Trophoblast cell (in vitro differentiated cells and primary cell): Measurements from ENCODE around the gene NADK2.
A peak's percentile ranks its signal among the peaks of the same experiment; 100 is the strongest.

Experiments
- DNase-seq, 2 donors: peaks; one replicate each; pipeline ENCODE4 v3.0.0-alpha.2; 2016
- H2AFZ ChIP-seq: 2 replicates; pipeline ENCODE4 v1.6.1; 2013; ENCODE audit warnings: low read length, moderate library complexity, mild to moderate bottlenecking; ENCODE audit not compliant: insufficient read depth, poor library complexity
- H2AK5ac ChIP-seq: 2 replicates; pipeline ENCODE4 v1.6.1; 2013; ENCODE audit warnings: mild to moderate bottlenecking, low read length
- H2BK120ac ChIP-seq: 2 replicates; pipeline ENCODE4 v1.6.1; 2013; ENCODE audit warnings: low read length, mild to moderate bottlenecking, moderate library complexity; ENCODE audit not compliant: insufficient read depth, poor library complexity
- H2BK12ac ChIP-seq: 2 replicates; pipeline ENCODE4 v1.6.1; 2013; ENCODE audit warnings: mild to moderate bottlenecking, low read length, moderate library complexity
- H2BK5ac ChIP-seq: 2 replicates; pipeline ENCODE4 v1.6.1; 2013; ENCODE audit warnings: low read length, low read depth, moderate library complexity, mild to moderate bottlenecking; ENCODE audit not compliant: poor library complexity
- H3K14ac ChIP-seq: 2 replicates; pipeline ENCODE4 v1.6.1; 2013; ENCODE audit warnings: mild to moderate bottlenecking, low read length
- H3K18ac ChIP-seq: 2 replicates; pipeline ENCODE4 v1.6.1; 2013; ENCODE audit warnings: mild to moderate bottlenecking, low read length
- H3K23ac ChIP-seq: 2 replicates; pipeline ENCODE4 v1.6.1; 2013; ENCODE audit warnings: low read length
- H3K27ac ChIP-seq: 2 replicates; pipeline ENCODE4 v1.5.1; 2013; ENCODE audit warnings: low read depth, mild to moderate bottlenecking, inconsistent platforms, low read length, moderate library complexity
- H3K27me3 ChIP-seq: 2 replicates; pipeline ENCODE4 v1.6.1; 2013; ENCODE audit warnings: inconsistent platforms, mild to moderate bottlenecking, low read length, moderate library complexity; ENCODE audit not compliant: insufficient read depth
- H3K36me3 ChIP-seq, 2 experiments: 1 replicate in 1 of 2; 2 replicates in 1 of 2; pipeline ENCODE4 v1.6.1; 2013; ENCODE audit warnings: low read length in 2 of 2, mild to moderate bottlenecking in 2 of 2, moderate library complexity in 1 of 2; ENCODE audit not compliant: insufficient read depth in 2 of 2, control insufficient read depth in 1 of 2
- H3K4ac ChIP-seq: 2 replicates; pipeline ENCODE4 v1.6.1; 2013; ENCODE audit warnings: low read depth, mild to moderate bottlenecking, low read length, moderate library complexity
- H3K4me1 ChIP-seq, 2 experiments: 1 replicate in 1 of 2; 2 replicates in 1 of 2; pipeline ENCODE4 v1.6.1; 2013; ENCODE audit warnings: low read length in 2 of 2, mild to moderate bottlenecking in 2 of 2, moderate library complexity in 1 of 2; ENCODE audit not compliant: insufficient read depth in 2 of 2, control insufficient read depth in 1 of 2
- H3K4me2 ChIP-seq: 2 replicates; pipeline ENCODE4 v1.6.1; 2013; ENCODE audit warnings: inconsistent platforms, mild to moderate bottlenecking, low read length, moderate library complexity
- H3K4me3 ChIP-seq: 2 replicates; pipeline ENCODE4 v1.5.1; 2013; ENCODE audit warnings: mild to moderate bottlenecking, low read depth, low read length, inconsistent platforms
- H3K79me1 ChIP-seq: one replicate; pipeline ENCODE4 v1.6.1; 2013; ENCODE audit warnings: low read length
- H3K79me2 ChIP-seq: 2 replicates; pipeline ENCODE4 v1.6.1; 2013; ENCODE audit warnings: low read length, mild to moderate bottlenecking; ENCODE audit not compliant: control insufficient read depth, insufficient read depth, poor library complexity
- H3K9ac ChIP-seq: 2 replicates; pipeline ENCODE4 v1.6.1; 2013; ENCODE audit warnings: mild to moderate bottlenecking, low read length
- H3K9me3 ChIP-seq: 2 replicates; pipeline ENCODE4 v1.6.1; 2013; ENCODE audit warnings: low read depth, mild to moderate bottlenecking, control low read depth, inconsistent platforms, low read length; ENCODE audit not compliant: insufficient read depth
- H4K12ac ChIP-seq: 2 replicates; pipeline ENCODE4 v1.6.1; 2013; ENCODE audit warnings: low read depth, mild to moderate bottlenecking, low read length, moderate library complexity
- H4K8ac ChIP-seq: 2 replicates; pipeline ENCODE4 v1.6.1; 2013; ENCODE audit warnings: low read depth, mild to moderate bottlenecking, low read length, moderate library complexity
- H4K91ac ChIP-seq: one replicate; pipeline ENCODE4 v1.6.1; 2013; ENCODE audit warnings: low read depth, mild to moderate bottlenecking, low read length, moderate library complexity
- WGBS: extraction: QIAGEN DNeasy Blood & Tissue Kit; methylation state at CpG from one replicate; pipeline ENCODE4 v1.1.7; 2013; ENCODE audit warnings: missing lambda C conversion rate; ENCODE audit not compliant: insufficient read length, insufficient coverage; ENCODE audit errors: extremely low coverage; 5-methylcytosine and 5-hydroxymethylcytosine counted together

The NADK2 gene

GRCh38 chr5:36267905-36268304, 26.2 kb upstream of the NADK2 start:
- no peak overlapping the region for H3K18ac ChIP-seq
- H2BK120ac ChIP-seq = no peak overlapping the region
- no peak overlapping the region for H3K14ac ChIP-seq
- H3K23ac ChIP-seq = no peak overlapping the region
- no peak overlapping the region for H3K4ac ChIP-seq
- H3K79me2 ChIP-seq = no peaks in the 10 kb centered on the region
- H3K4me3 ChIP-seq = no peak overlapping the region
- no peaks in the 10 kb centered on the region for H3K4me1 ChIP-seq
- H2AK5ac ChIP-seq = no peak overlapping the region
- H3K4me2 ChIP-seq = no peak overlapping the region
- no peak overlapping the region for H4K91ac ChIP-seq
- WGBS = no CpG with 5 or more reads among the region's 3 CpGs
- no peak overlapping the region for H2BK5ac ChIP-seq
- no peak overlapping the region for H2AFZ ChIP-seq
- H3K79me1 ChIP-seq = no peaks in the 10 kb centered on the region
- H3K27ac ChIP-seq = no peak overlapping the region
- H3K27me3 ChIP-seq = no peaks in the 10 kb centered on the region
- no peak overlapping the region for H3K9ac ChIP-seq
- H3K9me3 ChIP-seq = no peaks in the 10 kb centered on the region
- H3K36me3 ChIP-seq = no peaks in the 10 kb centered on the region
- no peak for DNase-seq
- no peak overlapping the region for H2BK12ac ChIP-seq
- no peak overlapping the region for H4K12ac ChIP-seq
- no peak overlapping the region for H4K8ac ChIP-seq

- peak in 1 of 2 donors; percentile 11 for DNase-seq
- no peak overlapping the region for H3K23ac ChIP-seq
- H3K36me3 ChIP-seq = no peaks in the 10 kb centered on the region
- H3K4me2 ChIP-seq = no peak overlapping the region
- no peak overlapping the region for H2AK5ac ChIP-seq
- H4K12ac ChIP-seq = no peak overlapping the region
- no CpG with 5 or more reads among the region's 4 CpGs for WGBS
- no peak overlapping the region for H3K4me3 ChIP-seq
- no peak overlapping the region for H3K18ac ChIP-seq
- H3K27me3 ChIP-seq = no peaks in the 10 kb centered on the region
- no peak overlapping the region for H4K91ac ChIP-seq
- H2BK12ac ChIP-seq = no peak overlapping the region
- H2BK120ac ChIP-seq = no peak overlapping the region
- H4K8ac ChIP-seq = no peak overlapping the region
- H2BK5ac ChIP-seq = no peak overlapping the region
- no peaks in the 10 kb centered on the region for H3K4me1 ChIP-seq
- H2AFZ ChIP-seq = no peak overlapping the region
- no peaks in the 10 kb centered on the region for H3K9me3 ChIP-seq
- H3K27ac ChIP-seq = no peak overlapping the region
- no peaks in the 10 kb centered on the region for H3K79me2 ChIP-seq
- H3K4ac ChIP-seq = no peak overlapping the region
- no peak overlapping the region for H3K14ac ChIP-seq
- no peaks in the 10 kb centered on the region for H3K79me1 ChIP-seq
- H3K9ac ChIP-seq = no peak overlapping the region
Observed at GRCh38 chr5:36264202-36264760, 22.6 kb upstream of the NADK2 start.

DNA sequence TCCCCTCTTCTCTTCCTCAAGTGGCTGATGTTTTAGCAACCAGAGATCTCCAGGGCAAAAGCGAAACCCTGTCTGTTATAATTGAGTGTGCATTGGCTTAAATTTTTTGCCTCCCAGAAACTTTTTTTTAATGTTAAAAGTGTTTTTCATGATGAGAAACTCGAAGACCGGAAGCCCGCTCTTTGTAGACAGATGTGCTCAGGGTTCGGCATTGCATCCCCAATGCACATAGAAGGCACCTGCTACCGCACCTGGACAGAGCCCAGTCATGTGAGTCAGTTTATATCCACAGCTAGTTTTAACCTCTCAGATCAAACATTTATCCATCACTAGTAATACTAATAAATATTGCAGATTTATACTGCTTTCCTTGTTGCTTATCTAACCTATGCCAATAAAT, 19.5 kb upstream of the NADK2 start:
- Histone ChIP-seq H3K9me3 (no peaks in the 10 kb centered on the region), H2BK5ac (no peak overlapping the region), H2AFZ (no peak overlapping the region), H4K12ac (no peak overlapping the region), H3K27ac (no peak overlapping the region), H3K79me1 (no peaks in the 10 kb centered on the region), H2BK12ac (no peak overlapping the region), H3K79me2 (no peaks in the 10 kb centered on the region), H3K18ac (no peak overlapping the region), H2BK120ac (no peak overlapping the region), H4K8ac (no peak overlapping the region), H3K23ac (no peak overlapping the region), H3K4me3 (no peak overlapping the region), H3K14ac (no peak overlapping the region), H3K27me3 (no peaks in the 10 kb centered on the region), H3K36me3 (no peaks in the 10 kb centered on the region), H3K4me1 (no peaks in the 10 kb centered on the region), H3K4ac (no peak overlapping the region), H3K4me2 (no peak overlapping the region), H3K9ac (no peak overlapping the region), H4K91ac (no peak overlapping the region), H2AK5ac (no peak overlapping the region)
- WGBS = no CpG with 5 or more reads among the region's 6 CpGs
- DNase-seq = no peak

- no peak overlapping the region for H3K27ac ChIP-seq
- H3K27me3 ChIP-seq = no peaks in the 10 kb centered on the region
- no peaks in the 10 kb centered on the region for H3K79me1 ChIP-seq
- no peak overlapping the region for H3K18ac ChIP-seq
- no peak overlapping the region for H3K9ac ChIP-seq
- H4K12ac ChIP-seq = no peak overlapping the region
- H2BK5ac ChIP-seq = no peak overlapping the region
- H3K4me3 ChIP-seq = no peak overlapping the region
- H3K14ac ChIP-seq = no peak overlapping the region
- H3K36me3 ChIP-seq = no peaks in the 10 kb centered on the region
- no peak overlapping the region for H3K23ac ChIP-seq
- no peak overlapping the region for H2AFZ ChIP-seq
- H2BK12ac ChIP-seq = no peak overlapping the region
- DNase-seq = no peak
- no peak overlapping the region for H2BK120ac ChIP-seq
- no peaks in the 10 kb centered on the region for H3K9me3 ChIP-seq
- no peak overlapping the region for H4K91ac ChIP-seq
- H4K8ac ChIP-seq = no peak overlapping the region
- no peak overlapping the region for H3K4me2 ChIP-seq
- H3K79me2 ChIP-seq = no peaks in the 10 kb centered on the region
- WGBS = no CpG with 5 or more reads among the region's 4 CpGs
- H3K4me1 ChIP-seq = no peaks in the 10 kb centered on the region
- no peak overlapping the region for H3K4ac ChIP-seq
- no peak overlapping the region for H2AK5ac ChIP-seq
Observed at GRCh38 chr5:36253575-36253974, 11.8 kb upstream of the NADK2 start.
